DND-41 (cell line): ENCODE data around the gene PUM1.

ENCODE experiments used
- ATAC-seq: fragments of 200-7000 bp; cut with Tn5 transposase; 3 replicates; pipeline ENCODE4 v1.9.1; 2021; ENCODE audit warnings: low read depth; ENCODE audit not compliant: insufficient read depth
- DNase-seq: peaks from one replicate; pipeline ENCODE4 v3.0.0-alpha.2; 2020
- H2AFZ ChIP-seq: 2 replicates; pipeline ENCODE4 v1.6.0; 2012; ENCODE audit warnings: low read depth, low read length
- H3K27ac ChIP-seq: 2 replicates; pipeline ENCODE4 v1.5.1; 2012; ENCODE audit warnings: low read length, inconsistent platforms
- H3K27me3 ChIP-seq: fragments of 200-600 bp; sonication (generic); 2 replicates; pipeline ENCODE4 v1.6.0; 2012; ENCODE audit warnings: low read length, mild to moderate bottlenecking, inconsistent platforms; ENCODE audit not compliant: insufficient read depth, poor library complexity
- H3K36me3 ChIP-seq: 2 replicates; pipeline ENCODE4 v1.5.1; 2012; ENCODE audit warnings: low read length, inconsistent platforms; ENCODE audit not compliant: insufficient read depth
- H3K4me1 ChIP-seq: 2 replicates; pipeline ENCODE4 v1.5.1; 2012; ENCODE audit warnings: mild to moderate bottlenecking, low read length; ENCODE audit not compliant: insufficient read depth
- H3K4me2 ChIP-seq: 2 replicates; pipeline ENCODE4 v1.6.0; 2012; ENCODE audit warnings: mild to moderate bottlenecking, moderate library complexity, low read length, inconsistent platforms; ENCODE audit not compliant: insufficient read depth
- H3K4me3 ChIP-seq, 2 experiments: fragments of 200-600 bp in 1 of 2; shearing (Covaris generic) in 1 of 2; 2 replicates each; pipeline ENCODE4 v1.5.1; 2012 to 2016; ENCODE audit warnings: inconsistent platforms in 2 of 2, low read length in 2 of 2, mild to moderate bottlenecking in 2 of 2, low read depth in 1 of 2, moderate library complexity in 1 of 2
- H3K79me2 ChIP-seq: 2 replicates; pipeline ENCODE4 v1.6.0; 2012; ENCODE audit warnings: low read length, inconsistent platforms; ENCODE audit not compliant: insufficient read depth
- H3K9ac ChIP-seq: 2 replicates; pipeline ENCODE4 v1.6.0; 2012; ENCODE audit warnings: low read depth, mild to moderate bottlenecking, inconsistent platforms, low read length, moderate library complexity
- H3K9me3 ChIP-seq: 2 replicates; pipeline ENCODE4 v1.5.1; 2012; ENCODE audit warnings: low read length, moderate library complexity, mild to moderate bottlenecking, inconsistent platforms; ENCODE audit not compliant: insufficient read depth, severe bottlenecking
- H4K20me1 ChIP-seq: 2 replicates; pipeline ENCODE4 v1.6.0; 2012; ENCODE audit warnings: low read length; ENCODE audit not compliant: insufficient read depth
- EZH2 ChIP-seq: IDR thresholded peaks from 3 replicates; pipeline ENCODE4 v1.6.1; 2012; ENCODE audit warnings: borderline replicate concordance, low read depth, mild to moderate bottlenecking, moderate library complexity, low read length, inconsistent platforms; ENCODE audit not compliant: severe bottlenecking
- TF ChIP-seq, protein P1 (sequence below): IDR thresholded peaks from 2 replicates; pipeline ENCODE4 v1.5.1; 2012; ENCODE audit warnings: borderline replicate concordance, low read length, moderate library complexity, mild to moderate bottlenecking; ENCODE audit not compliant: poor library complexity, severe bottlenecking; ENCODE audit errors: extremely low read depth

The PUM1 gene, protein sequence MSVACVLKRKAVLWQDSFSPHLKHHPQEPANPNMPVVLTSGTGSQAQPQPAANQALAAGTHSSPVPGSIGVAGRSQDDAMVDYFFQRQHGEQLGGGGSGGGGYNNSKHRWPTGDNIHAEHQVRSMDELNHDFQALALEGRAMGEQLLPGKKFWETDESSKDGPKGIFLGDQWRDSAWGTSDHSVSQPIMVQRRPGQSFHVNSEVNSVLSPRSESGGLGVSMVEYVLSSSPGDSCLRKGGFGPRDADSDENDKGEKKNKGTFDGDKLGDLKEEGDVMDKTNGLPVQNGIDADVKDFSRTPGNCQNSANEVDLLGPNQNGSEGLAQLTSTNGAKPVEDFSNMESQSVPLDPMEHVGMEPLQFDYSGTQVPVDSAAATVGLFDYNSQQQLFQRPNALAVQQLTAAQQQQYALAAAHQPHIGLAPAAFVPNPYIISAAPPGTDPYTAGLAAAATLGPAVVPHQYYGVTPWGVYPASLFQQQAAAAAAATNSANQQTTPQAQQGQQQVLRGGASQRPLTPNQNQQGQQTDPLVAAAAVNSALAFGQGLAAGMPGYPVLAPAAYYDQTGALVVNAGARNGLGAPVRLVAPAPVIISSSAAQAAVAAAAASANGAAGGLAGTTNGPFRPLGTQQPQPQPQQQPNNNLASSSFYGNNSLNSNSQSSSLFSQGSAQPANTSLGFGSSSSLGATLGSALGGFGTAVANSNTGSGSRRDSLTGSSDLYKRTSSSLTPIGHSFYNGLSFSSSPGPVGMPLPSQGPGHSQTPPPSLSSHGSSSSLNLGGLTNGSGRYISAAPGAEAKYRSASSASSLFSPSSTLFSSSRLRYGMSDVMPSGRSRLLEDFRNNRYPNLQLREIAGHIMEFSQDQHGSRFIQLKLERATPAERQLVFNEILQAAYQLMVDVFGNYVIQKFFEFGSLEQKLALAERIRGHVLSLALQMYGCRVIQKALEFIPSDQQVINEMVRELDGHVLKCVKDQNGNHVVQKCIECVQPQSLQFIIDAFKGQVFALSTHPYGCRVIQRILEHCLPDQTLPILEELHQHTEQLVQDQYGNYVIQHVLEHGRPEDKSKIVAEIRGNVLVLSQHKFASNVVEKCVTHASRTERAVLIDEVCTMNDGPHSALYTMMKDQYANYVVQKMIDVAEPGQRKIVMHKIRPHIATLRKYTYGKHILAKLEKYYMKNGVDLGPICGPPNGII

DNA sequence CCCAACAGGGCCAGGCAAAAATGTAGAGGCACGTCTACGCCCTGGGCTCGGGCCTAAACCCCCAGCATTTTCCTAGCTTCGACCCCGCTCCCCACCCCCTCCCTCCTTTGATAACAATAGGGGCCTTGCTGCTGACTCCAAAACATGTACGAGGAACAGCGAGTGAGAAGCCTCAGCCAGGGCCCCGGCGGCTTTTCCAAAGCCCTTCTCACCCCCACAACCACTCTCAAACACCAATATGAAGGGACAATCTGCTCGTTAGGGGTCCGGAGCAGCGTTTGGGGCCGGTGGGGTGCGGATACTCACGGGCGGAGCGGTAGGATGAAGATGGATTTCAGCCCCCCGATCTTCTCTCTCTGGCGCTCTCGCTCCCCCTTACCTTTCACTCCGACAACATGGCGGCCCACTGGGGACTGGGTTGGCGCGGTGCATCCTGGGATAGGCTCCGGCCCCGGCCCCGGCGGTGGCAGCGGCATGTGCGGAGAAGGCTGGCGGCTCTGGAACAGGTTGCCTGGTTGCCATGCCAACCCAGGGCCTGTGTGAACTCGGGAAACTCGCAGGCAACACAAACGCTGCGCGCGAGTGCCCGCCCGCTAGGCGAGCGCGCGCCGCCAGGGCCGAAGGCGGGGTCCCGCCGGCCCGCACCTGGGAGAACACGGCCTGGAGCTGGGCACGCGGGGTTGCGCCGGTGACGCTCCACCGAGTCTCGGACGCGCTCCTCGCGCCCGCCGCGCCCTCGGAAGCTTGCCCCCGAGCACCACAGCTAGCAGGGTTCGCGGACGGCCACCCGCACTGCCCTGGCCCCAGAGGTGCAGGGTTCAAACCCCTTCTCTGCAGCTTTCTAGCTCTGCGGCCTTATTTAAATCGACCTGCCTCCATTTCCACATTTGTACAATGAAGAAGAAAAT is at the start of gene PUM1:
Gene PUM1, minus strand, starts transcription at position 408 of the 908 bp plus-strand sequence. CDS start 6,151 bp downstream, outside the sequence.
- H3K27ac ChIP-seq: peak within 1 kb of the TSS; percentile 98
- H2AFZ ChIP-seq: peak within 1 kb of the TSS; percentile 94
- ATAC-seq (peak; percentile 94), DNase-seq (peak; percentile 99)
- H3K9me3 ChIP-seq: no peaks in the 10 kb centered on the region
- TF ChIP-seq EZH2: no peak
- TF ChIP-seq, protein P1, sequence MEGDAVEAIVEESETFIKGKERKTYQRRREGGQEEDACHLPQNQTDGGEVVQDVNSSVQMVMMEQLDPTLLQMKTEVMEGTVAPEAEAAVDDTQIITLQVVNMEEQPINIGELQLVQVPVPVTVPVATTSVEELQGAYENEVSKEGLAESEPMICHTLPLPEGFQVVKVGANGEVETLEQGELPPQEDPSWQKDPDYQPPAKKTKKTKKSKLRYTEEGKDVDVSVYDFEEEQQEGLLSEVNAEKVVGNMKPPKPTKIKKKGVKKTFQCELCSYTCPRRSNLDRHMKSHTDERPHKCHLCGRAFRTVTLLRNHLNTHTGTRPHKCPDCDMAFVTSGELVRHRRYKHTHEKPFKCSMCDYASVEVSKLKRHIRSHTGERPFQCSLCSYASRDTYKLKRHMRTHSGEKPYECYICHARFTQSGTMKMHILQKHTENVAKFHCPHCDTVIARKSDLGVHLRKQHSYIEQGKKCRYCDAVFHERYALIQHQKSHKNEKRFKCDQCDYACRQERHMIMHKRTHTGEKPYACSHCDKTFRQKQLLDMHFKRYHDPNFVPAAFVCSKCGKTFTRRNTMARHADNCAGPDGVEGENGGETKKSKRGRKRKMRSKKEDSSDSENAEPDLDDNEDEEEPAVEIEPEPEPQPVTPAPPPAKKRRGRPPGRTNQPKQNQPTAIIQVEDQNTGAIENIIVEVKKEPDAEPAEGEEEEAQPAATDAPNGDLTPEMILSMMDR: no peak
- peak within 1 kb of the TSS; percentile 91 to 99 for H3K4me3 ChIP-seq
- no peaks in the 10 kb centered on the region for H3K27me3 ChIP-seq
- H3K79me2 ChIP-seq: peaks cover 50% of the 10 kb centered on the region
- peaks cover 7% of the 10 kb centered on the region for H3K36me3 ChIP-seq
- H4K20me1 ChIP-seq: peaks cover 37% of the 10 kb centered on the region
- H3K4me2 ChIP-seq: peak within 1 kb of the TSS; percentile 76
- peak within 1 kb of the TSS; percentile 98 for H3K9ac ChIP-seq
- peaks cover 31% of the 10 kb centered on the region for H3K4me1 ChIP-seq

GRCh38 chr1:31112266-31112935 is 46.9 kb upstream of the PUM1 start:
- DNase-seq (no peak), ATAC-seq (no peak)
- TF ChIP-seq, protein P1: no peak
- TF ChIP-seq EZH2: no peak
- Histone ChIP-seq H3K27ac (no peak overlapping the region), H3K9me3 (no peaks in the 10 kb centered on the region), H3K27me3 (peaks cover 2% of the 10 kb centered on the region), H3K4me3 (no peak overlapping the region), H3K9ac (no peak overlapping the region), H4K20me1 (no peaks in the 10 kb centered on the region), H2AFZ (no peak overlapping the region), H3K79me2 (no peaks in the 10 kb centered on the region), H3K36me3 (no peaks in the 10 kb centered on the region), H3K4me1 (no peaks in the 10 kb centered on the region), H3K4me2 (no peak overlapping the region)
